OCI-LY1 (cell line): ENCODE results near the gene PCSK5.

Source experiments
- EZH2 ChIP-seq: fragments of 200-600 bp; sonication (generic), shearing (Covaris generic); IDR thresholded peaks from 2 replicates; pipeline ENCODE4 v1.8.0; 2017; ENCODE audit warnings: borderline replicate concordance, mixed run types, mild to moderate bottlenecking, antibody characterized with exemption, low read length, moderate library complexity, mixed read lengths
- TF ChIP-seq, protein P1 (sequence below): fragments of 200-600 bp; sonication (generic), shearing (Covaris generic); IDR thresholded peaks from 2 replicates; pipeline ENCODE4 v1.5.1; 2017; ENCODE audit warnings: mild to moderate bottlenecking, antibody characterized with exemption, low read length, moderate library complexity, mixed read lengths

DNA sequence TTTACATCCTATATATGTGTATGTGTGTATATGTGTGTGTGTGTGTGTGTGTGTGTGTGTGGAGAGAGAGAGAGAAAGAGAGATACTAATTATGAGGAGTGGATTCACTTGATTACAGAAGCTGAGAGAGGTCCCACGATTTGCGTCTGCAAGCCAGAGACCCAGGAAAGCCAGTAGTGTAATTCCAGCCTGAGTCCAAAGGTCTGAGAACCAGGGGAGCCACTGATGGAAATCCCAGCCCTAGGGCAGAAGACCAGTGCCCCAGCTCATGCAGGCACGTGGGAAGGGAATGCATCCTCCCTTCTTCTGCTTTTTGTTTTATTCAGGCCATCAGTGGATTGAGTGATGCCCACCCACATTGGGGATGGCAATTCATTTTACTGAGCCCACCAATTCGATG lies 74.8 kb downstream of the PCSK5 start:
- TF ChIP-seq, protein P1, sequence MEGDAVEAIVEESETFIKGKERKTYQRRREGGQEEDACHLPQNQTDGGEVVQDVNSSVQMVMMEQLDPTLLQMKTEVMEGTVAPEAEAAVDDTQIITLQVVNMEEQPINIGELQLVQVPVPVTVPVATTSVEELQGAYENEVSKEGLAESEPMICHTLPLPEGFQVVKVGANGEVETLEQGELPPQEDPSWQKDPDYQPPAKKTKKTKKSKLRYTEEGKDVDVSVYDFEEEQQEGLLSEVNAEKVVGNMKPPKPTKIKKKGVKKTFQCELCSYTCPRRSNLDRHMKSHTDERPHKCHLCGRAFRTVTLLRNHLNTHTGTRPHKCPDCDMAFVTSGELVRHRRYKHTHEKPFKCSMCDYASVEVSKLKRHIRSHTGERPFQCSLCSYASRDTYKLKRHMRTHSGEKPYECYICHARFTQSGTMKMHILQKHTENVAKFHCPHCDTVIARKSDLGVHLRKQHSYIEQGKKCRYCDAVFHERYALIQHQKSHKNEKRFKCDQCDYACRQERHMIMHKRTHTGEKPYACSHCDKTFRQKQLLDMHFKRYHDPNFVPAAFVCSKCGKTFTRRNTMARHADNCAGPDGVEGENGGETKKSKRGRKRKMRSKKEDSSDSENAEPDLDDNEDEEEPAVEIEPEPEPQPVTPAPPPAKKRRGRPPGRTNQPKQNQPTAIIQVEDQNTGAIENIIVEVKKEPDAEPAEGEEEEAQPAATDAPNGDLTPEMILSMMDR, result no peak
- no peak for TF ChIP-seq EZH2
